ENCODE measurements around the gene STX11. TPM values are rescaled to one million over a fixed set of nuclear protein-coding genes. Genes with fewer than 3 reads are reported as not detected.
"Not testable (repeated sequence)": the region's sequence is repeated elsewhere in the genome, so short reads cannot be mapped to it uniquely, and the experiment has no call there.

STX11 gene
- total RNA-seq, result 0.75 and 2.4 TPM in 2 replicates

DNA sequence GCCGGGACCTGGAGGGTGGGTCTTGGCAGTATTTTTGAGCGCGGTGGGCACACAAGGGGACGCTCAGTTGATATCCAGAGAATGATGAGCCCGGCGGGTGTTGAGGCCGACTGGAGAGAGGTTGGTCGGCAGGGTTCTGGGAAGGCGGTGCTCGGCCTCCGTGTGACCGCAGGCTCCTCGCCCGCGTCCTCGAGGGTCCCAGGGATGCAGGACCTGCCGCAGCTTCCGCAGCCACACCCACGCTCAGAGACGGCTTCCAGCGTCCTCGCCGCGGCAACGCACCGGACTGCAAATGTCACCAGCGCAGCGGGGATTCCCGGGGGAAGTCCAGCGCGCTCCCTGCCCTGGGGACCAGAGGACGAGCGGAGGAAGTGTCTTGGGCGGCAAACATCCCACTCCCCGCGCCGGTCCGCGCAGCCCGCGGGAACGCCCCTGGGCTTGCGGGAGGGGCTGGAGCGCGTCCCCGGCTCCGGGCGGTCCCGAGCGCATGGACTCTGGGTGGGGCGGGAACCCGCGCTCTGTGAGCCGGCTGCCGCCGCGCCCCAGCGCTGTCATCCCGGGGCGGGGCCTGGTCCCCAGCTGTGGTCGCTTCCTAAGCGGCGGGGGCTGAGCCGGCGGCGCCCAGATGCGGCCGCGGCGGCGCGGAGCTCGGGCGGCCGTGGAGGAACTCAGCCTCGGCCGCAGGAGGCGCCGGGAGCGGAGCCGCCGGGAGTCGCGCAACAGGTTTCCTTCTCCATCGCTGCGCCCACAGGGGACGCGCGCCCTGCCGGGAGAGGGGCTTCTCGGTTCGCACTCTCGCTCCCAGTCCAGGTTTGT, at the start of gene STX11:
Gene STX11 (plus strand): TSS at position 624 of the 816 bp plus-strand sequence. CDS start 36,111 bp downstream, outside the sequence.
- no peak for DNase-seq (ENCODE audit: low read depth)

DNA sequence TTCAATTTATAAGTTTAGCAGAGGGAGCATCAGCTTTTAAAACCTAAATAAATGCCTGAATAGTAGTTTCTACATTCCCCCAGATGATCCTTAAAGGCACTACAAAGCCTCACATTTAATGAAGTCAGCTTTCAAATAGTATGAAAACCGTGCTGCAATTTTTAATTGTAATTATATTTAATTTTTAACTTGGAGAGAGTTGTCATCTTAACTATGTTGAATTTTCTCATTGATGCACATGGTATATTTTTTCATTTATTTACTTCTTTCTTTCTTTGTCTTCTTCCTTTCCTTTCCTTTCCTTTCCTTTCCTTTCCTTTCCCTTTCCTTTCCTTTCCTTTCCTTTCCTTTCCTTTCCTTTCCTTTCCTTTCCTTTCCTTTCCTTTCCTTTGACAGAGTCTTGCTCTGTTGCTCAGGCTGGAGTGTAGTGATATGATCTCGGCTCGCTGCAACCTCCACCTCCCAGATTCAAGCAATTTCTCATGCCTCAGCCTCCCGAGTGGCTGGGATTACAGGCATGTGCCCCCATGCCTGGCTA, 47.2 kb upstream of the STX11 start:
- no peak for DNase-seq (ENCODE audit: low read depth)

- DNase-seq (ENCODE audit: low read depth), result no peak
Observed at GRCh38 chr6:144104488-144104887, 45.8 kb upstream of the STX11 start.

- peak; percentile 78 for DNase-seq (ENCODE audit: low read depth)
Observed at GRCh38 chr6:144104898-144105487, 45.3 kb upstream of the STX11 start.

- peak; percentile 76 for DNase-seq (ENCODE audit: low read depth)
Observed at GRCh38 chr6:144106206-144106605, 44.1 kb upstream of the STX11 start.

DNA sequence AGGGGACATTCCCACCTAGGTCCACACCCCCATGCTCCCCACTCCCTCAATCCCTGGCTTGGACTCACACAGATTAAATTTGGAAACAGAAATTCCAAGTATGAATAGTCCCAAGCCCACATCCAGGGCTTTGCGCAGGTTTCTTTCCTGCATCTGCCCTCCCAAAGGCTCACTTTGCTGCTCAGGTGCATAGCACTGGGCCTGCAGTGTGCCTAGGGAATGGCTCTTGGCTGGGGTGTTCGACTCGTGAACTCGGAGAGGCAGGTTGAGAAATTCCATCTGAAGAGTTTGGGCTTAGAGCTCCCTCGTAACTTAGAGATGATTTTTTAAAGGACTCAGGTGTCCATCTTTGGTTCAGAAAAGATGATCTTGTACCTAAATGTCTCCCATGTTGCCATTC, 40.1 kb upstream of the STX11 start:
- no peak for DNase-seq (ENCODE audit: low read depth)

DNA sequence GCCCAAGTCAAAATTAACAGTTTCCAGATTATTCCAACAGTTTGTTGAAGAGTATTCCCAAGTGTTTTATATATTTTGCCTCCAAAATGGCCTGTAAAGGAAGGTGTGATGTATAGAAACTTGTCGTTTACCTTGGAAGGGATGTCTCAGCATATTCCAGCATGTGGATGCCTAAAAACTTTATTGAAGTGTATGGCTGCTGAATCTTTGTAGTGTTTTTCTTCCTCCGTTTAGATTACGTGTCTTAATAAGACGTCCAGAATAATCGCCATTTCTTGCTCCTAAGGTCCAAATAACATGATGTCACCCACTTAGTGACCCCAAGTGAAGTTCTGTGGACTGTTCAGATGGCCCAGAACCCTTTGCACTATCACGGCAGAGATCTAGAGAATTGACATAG, 37.0 kb upstream of the STX11 start:
- DNase-seq (ENCODE audit: low read depth), result no peak

DNA sequence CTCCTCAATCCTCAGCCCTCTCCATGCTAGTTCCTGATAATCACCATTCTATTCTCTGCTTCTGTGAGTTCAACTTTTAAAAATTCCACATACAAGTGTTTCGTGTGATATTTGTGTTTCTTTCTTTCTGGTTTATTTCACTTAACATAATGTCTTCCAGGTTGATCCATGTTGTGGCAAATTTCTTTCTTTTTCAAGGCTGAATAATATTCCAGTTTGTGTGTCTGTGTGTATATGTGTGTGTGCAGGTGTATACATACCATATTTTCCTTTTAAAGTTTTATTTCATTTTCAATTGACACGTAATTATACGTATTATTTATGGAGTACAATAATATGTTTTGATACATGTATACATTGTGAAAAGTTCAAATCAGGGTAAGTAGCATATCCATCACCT, 35.1 kb upstream of the STX11 start:
- no peak for DNase-seq (ENCODE audit: low read depth)

- DNase-seq (ENCODE audit: low read depth), result no peak
Observed at GRCh38 chr6:144119376-144119775, 30.9 kb upstream of the STX11 start.

GRCh38 chr6:144122861-144123260, 27.5 kb upstream of the STX11 start:
- no peak for DNase-seq (ENCODE audit: low read depth)

GRCh38 chr6:144123421-144123820, 26.9 kb upstream of the STX11 start:
- no peak for DNase-seq (ENCODE audit: low read depth)

DNA sequence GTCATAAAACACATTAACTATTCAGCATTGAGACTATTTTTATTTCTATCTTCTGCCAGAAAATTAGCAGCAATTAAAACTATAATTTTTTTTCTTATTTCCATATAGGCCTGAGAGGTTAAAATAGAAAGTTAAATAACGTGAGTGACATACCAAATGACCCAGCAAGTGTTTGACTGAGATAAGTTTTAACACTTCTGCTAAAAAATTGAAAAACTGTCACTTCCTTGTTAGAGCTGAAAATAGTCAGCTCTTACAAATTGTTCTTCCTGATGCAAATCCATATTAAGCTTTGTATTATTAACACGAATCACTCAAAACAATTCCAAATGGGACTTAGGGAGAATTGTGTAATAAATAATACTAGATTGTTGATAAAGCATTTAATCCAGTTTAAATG, 26.5 kb upstream of the STX11 start:
- no peak for DNase-seq (ENCODE audit: low read depth)

GRCh38 chr6:144127097-144127496, 23.2 kb upstream of the STX11 start:
- DNase-seq (ENCODE audit: low read depth), result no peak

DNA sequence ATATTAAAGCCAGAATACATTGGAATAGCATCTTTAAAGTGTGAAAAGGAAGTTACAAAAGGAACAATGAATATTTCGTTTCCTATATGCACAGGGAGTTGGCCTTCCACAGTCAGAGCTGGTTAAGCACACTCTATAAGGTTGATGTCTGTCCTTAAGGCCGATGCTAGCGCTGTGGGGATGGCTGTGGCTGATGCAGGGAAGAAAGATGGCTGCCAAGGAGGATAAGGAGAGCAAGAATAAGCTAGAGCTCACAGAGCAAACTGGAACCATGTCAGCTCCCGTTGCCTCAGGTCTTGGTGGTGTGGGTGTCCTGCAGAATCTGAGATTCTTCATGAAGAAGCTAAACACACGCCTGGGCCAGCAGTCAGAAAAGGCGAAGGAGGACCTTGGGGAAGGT, 20.8 kb upstream of the STX11 start:
- DNase-seq (ENCODE audit: low read depth), result no peak

DNA sequence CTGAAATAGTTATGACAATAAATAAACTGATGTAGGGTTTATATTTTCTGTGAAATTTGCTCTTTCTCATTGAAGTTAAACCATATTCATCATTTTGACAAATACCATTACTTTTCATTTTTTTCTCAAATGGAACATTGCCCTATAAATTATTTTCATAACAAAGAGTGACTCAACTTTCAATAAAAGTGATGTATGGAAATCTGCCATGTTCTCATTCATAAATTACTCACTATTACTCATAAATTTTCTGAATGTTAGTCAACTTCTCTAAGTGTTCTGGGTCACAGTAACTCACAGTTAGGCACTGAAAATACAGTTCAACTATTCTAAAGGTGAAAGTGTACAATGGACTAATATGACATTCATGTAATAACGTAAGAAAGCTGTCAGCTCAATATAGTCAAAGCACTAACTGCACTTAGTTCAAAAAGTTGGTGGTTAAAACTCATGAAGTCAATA, 19.0 kb upstream of the STX11 start:
- DNase-seq (ENCODE audit: low read depth), result peak; percentile 29

- DNase-seq (ENCODE audit: low read depth), result not testable (repeated sequence)
Observed at GRCh38 chr6:144132167-144132690, 18.1 kb upstream of the STX11 start.

- DNase-seq (ENCODE audit: low read depth), result no peak
Observed at GRCh38 chr6:144133225-144133821, 17.0 kb upstream of the STX11 start.

DNA sequence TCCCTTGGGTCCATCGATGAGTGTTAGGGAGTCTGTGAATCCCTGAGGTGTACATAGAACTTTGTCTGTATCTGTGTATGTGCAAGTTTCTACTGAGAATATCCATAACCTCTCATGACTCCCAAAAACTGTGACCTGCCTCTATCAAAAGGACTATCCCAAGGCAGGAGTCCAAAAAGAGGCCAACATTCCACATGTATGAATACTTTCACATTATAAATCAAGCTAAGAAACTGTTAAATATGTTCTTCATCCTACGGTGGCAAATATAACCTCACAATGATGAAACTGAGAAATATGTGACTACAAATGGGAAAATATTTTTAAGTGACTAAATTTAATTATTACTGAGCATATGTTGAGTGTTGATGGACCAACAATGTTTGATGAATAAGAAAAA, 16.1 kb upstream of the STX11 start:
- no peak for DNase-seq (ENCODE audit: low read depth)

DNA sequence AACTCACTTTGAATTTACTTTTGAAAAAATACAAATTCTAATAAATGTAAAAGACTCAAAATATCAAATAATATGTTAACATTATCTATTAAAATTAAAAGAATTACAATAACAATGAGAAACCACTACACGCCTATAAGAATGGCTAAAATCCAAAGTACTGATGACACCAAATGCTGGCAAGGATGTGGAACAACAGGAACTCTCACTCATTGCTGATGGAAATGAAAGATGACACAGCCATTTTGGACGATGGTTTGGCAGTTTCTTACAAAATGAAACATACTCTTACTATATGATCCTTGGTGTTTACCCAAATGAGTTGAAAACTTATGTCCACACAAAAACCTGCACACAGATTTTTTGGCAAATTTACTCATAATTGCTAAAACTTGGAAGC, 15.6 kb upstream of the STX11 start:
- no peak for DNase-seq (ENCODE audit: low read depth)

DNA sequence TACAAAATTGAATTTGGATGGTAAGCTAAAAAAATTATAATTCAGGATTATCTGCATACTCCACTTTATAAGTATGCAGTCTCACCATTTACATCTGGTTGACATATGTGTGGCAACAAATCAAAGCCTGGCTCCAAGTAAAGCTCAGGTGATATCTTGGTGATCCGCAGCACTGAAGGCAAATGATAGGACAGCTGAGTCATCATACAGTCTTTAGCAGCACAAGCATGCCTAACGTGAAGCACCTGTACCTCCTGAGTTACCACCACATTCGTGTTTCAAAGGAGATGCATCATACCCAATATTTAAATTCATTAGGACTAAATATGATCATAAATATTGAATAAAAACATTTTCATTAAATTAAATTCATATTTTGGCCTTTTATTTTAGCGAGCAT, 11.8 kb upstream of the STX11 start:
- no peak for DNase-seq (ENCODE audit: low read depth)

GRCh38 chr6:144139817-144140216, 10.5 kb upstream of the STX11 start:
- no peak for DNase-seq (ENCODE audit: low read depth)

GRCh38 chr6:144140867-144141266, 9.4 kb upstream of the STX11 start:
- no peak for DNase-seq (ENCODE audit: low read depth)

Data from renal cortical epithelial cell (primary cell).